GM13977 (cell line): ENCODE measurements around the gene TMEM238.

Experiments used
- DNase-seq: peaks from one replicate; pipeline ENCODE4 v3.0.0; 2012; ENCODE audit warnings: low spot score
- CTCF ChIP-seq: IDR thresholded peaks from 2 replicates; pipeline ENCODE4 v1.5.1; 2012; ENCODE audit warnings: mild to moderate bottlenecking, control low read depth; ENCODE audit not compliant: insufficient read depth; ENCODE audit errors: extremely low read depth, missing control alignments
- in situ Hi-C: fragments of 300-500 bp; cut with MboI; formaldehyde crosslinking; loops from one replicate; pipeline ENCODE4 v1.12.0; 2022; ENCODE audit warnings: low sequenced_read_pairs, low pct_unique_long_range_greater_than_20kb, mixed read lengths, inconsistent platforms; ENCODE audit not compliant: unreplicated experiment

Gene TMEM238

GRCh38 chr19:55390461-55390880, 6.4 kb upstream of the TMEM238 start:
- no peak for TF ChIP-seq CTCF
- no peak for DNase-seq
- in situ Hi-C loops = no loop called here

GRCh38 chr19:55389386-55390317, 5.6 kb upstream of the TMEM238 start:
- no peak for TF ChIP-seq CTCF
- in situ Hi-C loops = no loop called here
- DNase-seq = no peak

- DNase-seq = no peak
Measured at GRCh38 chr19:55387736-55388497, 3.8 kb upstream of the TMEM238 start.

GRCh38 chr19:55386493-55386971, 2.4 kb upstream of the TMEM238 start:
- DNase-seq = no peak
- no peak for TF ChIP-seq CTCF
- in situ Hi-C loops = no loop called here

More at GRCh38 chr19:55387736-55388497, 3.8 kb upstream of the TMEM238 start:
- in situ Hi-C loops = no loop called here
- TF ChIP-seq CTCF = no peak

GRCh38 chr19:55385724-55386492, 1.8 kb upstream of the TMEM238 start, which contains the start of gene RPL28:
TSS of gene RPL28 (plus strand) at chr19:55385932. CDS start at chr19:55386358, 426 bp downstream.
- in situ Hi-C loops = no loop called here
- DNase-seq = peak; percentile 98
- TF ChIP-seq CTCF = no peak

- no peak for TF ChIP-seq CTCF
- in situ Hi-C loops = no loop called here
- peak; percentile 98 for DNase-seq
Measured at GRCh38 chr19:55384920-55385723, 1.0 kb upstream of the TMEM238 start.
